ENCODE results near the gene GOLGA6D.
"Not testable (repeated sequence)": the region's sequence is repeated elsewhere in the genome, so short reads cannot be mapped to it uniquely, and the experiment has no call there.

- TF ChIP-seq CTCF (IDR thresholded peaks at IDR 0.05; ENCODE audit: low read depth, low read length); POLR2A (IDR thresholded peaks at IDR 0.05; ENCODE audit: extremely low read depth, insufficient read length); MYC (IDR thresholded peaks at IDR 0.05; ENCODE audit: low read depth, low read length); MAX (IDR thresholded peaks at IDR 0.05; ENCODE audit: low read depth, low read length): not testable (repeated sequence)
These were observed 4.1 kb upstream of the GOLGA6D start for GRCh38 chr15:75278497-75278896.

All from NB4 (cell line).